NCI-H1436 (cell line): Measurements from ENCODE around the gene NPHP4.

Source experiments
- DNase-seq: peaks from one replicate; lab custom pipeline; 2025; lab: John Stamatoyannopoulos, UW

Gene NPHP4

DNA sequence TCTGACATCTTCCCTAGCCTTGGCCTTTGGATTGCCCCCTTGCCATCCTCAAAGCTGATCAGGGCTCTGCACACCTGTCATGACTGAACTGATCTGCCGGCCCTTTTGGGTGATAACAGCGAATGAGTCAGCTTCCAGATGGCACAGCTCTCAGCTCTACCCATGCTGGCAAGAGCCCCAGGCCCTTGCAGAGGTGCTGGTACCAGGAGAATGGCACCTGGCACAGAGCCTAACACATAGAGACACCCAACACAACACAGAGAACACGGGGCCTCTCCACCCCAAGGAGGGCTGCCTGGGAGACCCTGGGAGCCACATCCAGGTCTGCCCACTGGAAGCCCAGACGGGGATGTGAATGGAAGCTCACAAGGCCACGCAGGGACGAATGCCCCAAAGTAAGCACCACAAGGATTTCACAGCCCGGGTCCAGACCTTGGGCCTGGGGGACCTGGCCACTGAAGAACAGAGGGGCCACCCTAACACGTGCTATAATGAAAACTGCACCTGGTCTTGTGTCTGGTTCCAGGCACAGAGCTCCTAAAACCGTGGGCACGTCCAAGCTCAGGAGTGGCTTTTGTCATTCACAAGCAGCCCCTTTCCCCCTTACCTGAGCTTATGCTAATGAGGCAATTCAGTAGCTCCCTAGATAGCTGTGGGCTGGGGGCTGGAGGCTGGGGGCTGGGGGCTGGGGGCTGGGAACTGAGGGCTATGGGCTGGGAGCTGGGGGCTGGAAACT is 160.5 kb downstream of the NPHP4 start:
- DNase-seq: no peak

- DNase-seq: no peak
Measured at GRCh38 chr1:5830771-5831599, 161.2 kb downstream of the NPHP4 start.

- DNase-seq: no peak
Measured at GRCh38 chr1:5829414-5829813, 162.8 kb downstream of the NPHP4 start.

- DNase-seq: no peak
Measured at GRCh38 chr1:5828308-5828935, 163.8 kb downstream of the NPHP4 start.

GRCh38 chr1:5827516-5827915 is 164.7 kb downstream of the NPHP4 start:
- DNase-seq: no peak

DNA sequence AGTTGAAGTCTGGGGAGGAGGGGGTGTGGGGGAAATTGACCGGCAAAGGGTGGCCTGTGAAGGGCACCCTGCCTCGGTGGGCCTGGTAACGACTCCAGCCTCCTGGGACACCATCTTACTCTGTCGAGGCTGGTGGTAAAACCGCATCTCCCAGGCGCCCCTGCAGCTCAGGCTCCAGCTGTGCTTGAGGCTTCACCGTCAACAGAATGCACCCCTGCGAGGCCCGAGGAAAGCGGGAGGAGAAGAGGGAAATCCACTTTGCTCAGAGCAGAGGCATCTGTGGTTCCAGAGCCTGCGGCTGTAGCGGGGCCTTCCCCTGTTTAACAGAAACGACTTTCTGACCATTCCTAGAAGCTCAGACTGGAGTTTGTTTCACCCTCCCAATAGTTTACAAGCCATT is 165.6 kb downstream of the NPHP4 start:
- DNase-seq: no peak

GRCh38 chr1:5822726-5823125 is 169.5 kb downstream of the NPHP4 start:
- no peak for DNase-seq

GRCh38 chr1:5822266-5822665 is 170.0 kb downstream of the NPHP4 start:
- DNase-seq: no peak

- DNase-seq: no peak
Measured at GRCh38 chr1:5821540-5822176, 170.6 kb downstream of the NPHP4 start.

DNA sequence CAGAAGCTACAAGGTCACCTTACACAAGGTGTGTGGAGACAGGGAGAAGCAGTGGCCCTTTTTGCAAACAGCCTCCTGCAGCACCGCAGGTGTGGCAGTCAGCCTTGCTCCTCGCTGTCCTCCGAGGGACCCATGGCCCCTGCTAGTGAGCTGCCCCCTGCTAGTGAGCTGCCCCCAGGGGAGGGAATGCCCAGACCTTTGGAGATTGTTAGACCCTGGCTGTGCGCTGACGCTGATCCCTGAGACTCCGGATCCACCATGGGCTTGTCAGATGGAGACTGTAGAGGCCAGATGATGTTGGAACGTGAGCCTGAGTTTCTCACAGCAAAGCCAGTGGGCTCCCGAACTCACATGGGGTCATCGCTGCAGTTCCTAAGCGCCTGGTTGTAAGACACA is 172.2 kb downstream of the NPHP4 start:
- DNase-seq: no peak

DNA sequence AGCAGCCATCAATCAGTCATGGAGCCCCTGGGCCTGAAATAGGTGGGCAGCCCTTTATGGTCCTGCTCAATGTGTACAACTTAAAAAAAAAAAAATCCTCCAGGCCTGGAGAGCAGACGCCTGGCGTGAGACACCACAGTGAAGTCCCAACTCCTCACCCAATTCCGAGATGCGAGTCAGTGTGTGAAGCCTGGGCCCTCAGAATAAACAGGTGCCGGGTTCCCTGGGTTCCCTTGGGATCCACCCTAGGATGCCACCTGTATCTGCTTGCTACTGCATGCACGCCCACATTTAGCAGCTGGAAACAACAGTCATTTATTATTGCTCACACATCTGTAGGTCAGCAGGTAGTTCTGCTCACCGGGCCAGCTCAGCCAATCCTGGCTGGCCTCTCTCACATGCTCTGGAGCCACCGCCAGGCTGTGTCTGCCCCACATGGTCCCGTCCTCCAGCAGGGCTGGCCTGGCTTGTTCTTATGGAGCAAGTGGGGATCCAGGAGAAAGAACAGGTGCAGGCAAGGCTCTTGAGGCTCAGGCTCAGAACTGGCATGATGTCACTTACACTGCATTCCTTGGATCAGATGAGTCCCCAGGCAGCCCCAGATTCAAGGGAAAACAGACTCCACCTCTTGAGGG is 172.7 kb downstream of the NPHP4 start:
- no peak for DNase-seq

GRCh38 chr1:5818755-5819154 is 173.5 kb downstream of the NPHP4 start:
- no peak for DNase-seq

DNA sequence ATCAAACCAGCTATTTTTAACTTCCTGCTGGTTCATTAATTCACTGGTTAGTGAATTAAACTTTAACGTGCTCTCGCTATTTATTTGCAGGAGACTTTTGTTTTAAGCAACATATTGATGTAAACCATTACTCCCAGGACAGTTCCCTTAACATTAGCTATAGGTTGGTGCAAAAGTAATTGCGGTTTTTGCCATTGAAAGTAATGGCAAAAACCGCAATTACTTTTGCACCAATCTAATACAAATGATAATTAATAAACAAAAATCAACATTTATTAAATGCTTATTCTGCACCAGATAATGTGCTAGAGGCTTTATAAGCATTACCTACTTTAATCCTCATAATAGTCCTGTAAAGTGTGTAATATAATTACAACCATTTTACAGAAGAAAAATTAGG is 176.5 kb downstream of the NPHP4 start:
- no peak for DNase-seq

GRCh38 chr1:5815211-5815610 is 177.0 kb downstream of the NPHP4 start:
- no peak for DNase-seq

DNA sequence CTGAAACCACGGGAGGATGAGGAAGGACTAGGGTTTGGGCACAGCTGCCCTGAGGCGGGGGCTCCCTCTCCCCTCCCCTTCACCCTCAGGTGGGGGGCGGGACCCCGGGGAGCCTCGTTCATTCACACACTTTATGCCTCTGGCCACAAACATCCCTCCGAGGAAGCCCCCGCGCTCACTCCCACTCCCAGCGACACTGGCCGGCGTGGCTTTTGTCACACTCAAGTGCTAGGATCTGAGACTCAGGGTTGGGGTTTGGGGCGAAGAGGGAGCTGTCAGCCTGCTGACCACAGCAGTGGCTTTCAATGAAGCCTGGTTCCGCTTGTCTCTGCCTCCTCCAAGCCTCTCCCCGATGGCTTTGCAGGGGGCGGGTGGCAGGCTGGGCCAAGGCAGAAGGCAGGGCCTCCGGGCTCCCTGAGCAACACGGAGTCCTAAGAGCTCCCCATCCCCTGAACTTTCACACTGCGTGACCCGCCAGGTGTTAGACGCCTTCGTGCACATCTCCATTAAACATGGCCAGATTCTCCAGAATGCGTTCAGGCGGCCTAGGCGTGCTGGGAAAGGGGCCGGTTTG is 178.1 kb downstream of the NPHP4 start:
- DNase-seq: no peak

GRCh38 chr1:5813480-5813879 is 178.7 kb downstream of the NPHP4 start:
- DNase-seq: no peak
